HEK293 (cell line): Measurements from ENCODE around the gene PCP2.

ENCODE experiments used
- CTCF ChIA-PET: fragments of 350-600 bp; formaldehyde crosslinking; extraction: SDS; loops from one replicate; lab custom pipeline; 2021; ENCODE audit warnings: antibody characterized with exemption; lab: Yijun Ruan, JAX
- POLR2A ChIA-PET: fragments of 300-600 bp; formaldehyde crosslinking; extraction: SDS; loops from one replicate; lab custom pipeline; 2020; ENCODE audit warnings: antibody characterized with exemption, inconsistent platforms; lab: Yijun Ruan, JAX
- H3K27ac ChIP-seq: fragments of 200-500 bp; sonication (Bioruptor generic); 2 replicates; pipeline ENCODE4 v1.5.1; 2014; ENCODE audit warnings: low read depth, low read length, control low read depth, inconsistent platforms; ENCODE audit errors: extremely low read depth
- H3K36me3 ChIP-seq, 2 experiments: fragments of 200-500 bp in 1 of 2; sonication (Bioruptor generic) in 1 of 2; 1 replicate in 1 of 2; 2 replicates in 1 of 2; pipeline ENCODE4 v1.5.1; 2014 to 2017; ENCODE audit warnings: inconsistent platforms in 2 of 2, low read length in 2 of 2; ENCODE audit not compliant: control insufficient read depth in 2 of 2, insufficient read depth in 1 of 2
- H3K4me1 ChIP-seq: fragments of 200-500 bp; sonication (Bioruptor generic); 2 replicates; pipeline ENCODE4 v1.5.1; 2014; ENCODE audit warnings: mild to moderate bottlenecking, low read length, inconsistent platforms; ENCODE audit not compliant: control insufficient read depth, insufficient read depth
- H3K4me3 ChIP-seq: 2 replicates; pipeline ENCODE4 v1.5.1; 2011; ENCODE audit warnings: low read depth, mild to moderate bottlenecking, control low read depth, low read length, moderate library complexity
- H3K9me3 ChIP-seq: fragments of 200-500 bp; sonication (Bioruptor generic); 2 replicates; pipeline ENCODE4 v1.5.1; 2014; ENCODE audit warnings: low read depth, low read length, inconsistent platforms; ENCODE audit not compliant: control insufficient read depth, insufficient read depth
- EGR2 ChIP-seq: fragments of 450-650 bp; formaldehyde crosslinking; IDR thresholded peaks from 2 replicates; pipeline ENCODE4 v1.5.1; 2016; ENCODE audit warnings: low read depth, missing biosample characterization, missing genetic modification characterization
- GLI2 ChIP-seq: fragments of 450-650 bp; formaldehyde crosslinking; IDR thresholded peaks from 2 replicates; pipeline ENCODE4; 2017; ENCODE audit warnings: missing biosample characterization, missing genetic modification characterization, low read depth, borderline replicate concordance
- GLI4 ChIP-seq: fragments of 450-650 bp; formaldehyde crosslinking; IDR thresholded peaks from 2 replicates; pipeline ENCODE4 v1.5.1; 2016; ENCODE audit warnings: missing biosample characterization, missing genetic modification characterization
- GLIS1 ChIP-seq: fragments of 450-650 bp; formaldehyde crosslinking; IDR thresholded peaks from 2 replicates; pipeline ENCODE4 v1.5.1; 2016; ENCODE audit warnings: missing biosample characterization, missing genetic modification characterization
- HOXC10 ChIP-seq: sonication (generic); formaldehyde crosslinking; IDR thresholded peaks from 2 replicates; pipeline ENCODE4 v1.8.1; 2023; ENCODE audit warnings: mild to moderate bottlenecking, missing genetic modification reagents
- IKZF3 ChIP-seq: fragments of 450-650 bp; IDR thresholded peaks from 2 replicates; pipeline ENCODE4 v1.5.0; 2018; ENCODE audit warnings: missing biosample characterization, mild to moderate bottlenecking, missing genetic modification characterization, moderate library complexity
- KLF1 ChIP-seq: fragments of 450-650 bp; formaldehyde crosslinking; IDR thresholded peaks from 2 replicates; pipeline ENCODE4 v1.5.1; 2016; ENCODE audit warnings: missing biosample characterization, missing genetic modification characterization
- REST ChIP-seq: fragments of 450-650 bp; formaldehyde crosslinking; IDR thresholded peaks from 2 replicates; pipeline ENCODE4 v1.5.1; 2016; ENCODE audit warnings: missing biosample characterization, missing genetic modification characterization
- ZBTB8A ChIP-seq: fragments of 450-650 bp; formaldehyde crosslinking; IDR thresholded peaks from 2 replicates; pipeline ENCODE4 v1.5.1; 2016; ENCODE audit warnings: missing biosample characterization, missing genetic modification characterization
- ZFHX2 ChIP-seq: fragments of 450-650 bp; formaldehyde crosslinking; conservative IDR thresholded peaks from 2 replicates; pipeline ENCODE4 v1.5.1; 2016; ENCODE audit warnings: missing biosample characterization, missing genetic modification characterization
- ZNF140 ChIP-seq: fragments of 450-650 bp; formaldehyde crosslinking; IDR thresholded peaks from 2 replicates; pipeline ENCODE4 v1.5.1; 2016; ENCODE audit warnings: missing biosample characterization, missing genetic modification characterization
- ZNF239 ChIP-seq: fragments of 450-650 bp; formaldehyde crosslinking; IDR thresholded peaks from 2 replicates; pipeline ENCODE4 v1.5.1; 2016; ENCODE audit warnings: missing biosample characterization, missing genetic modification characterization
- ZNF24 ChIP-seq: fragments of 450-650 bp; formaldehyde crosslinking; IDR thresholded peaks from 2 replicates; pipeline ENCODE4 v1.5.1; 2016; ENCODE audit warnings: missing biosample characterization, missing genetic modification characterization
- ZNF350 ChIP-seq: fragments of 450-650 bp; formaldehyde crosslinking; IDR thresholded peaks from 2 replicates; pipeline ENCODE4 v1.5.0; 2017; ENCODE audit warnings: missing biosample characterization, mild to moderate bottlenecking, missing genetic modification characterization
- ZNF560 ChIP-seq: fragments of 450-650 bp; formaldehyde crosslinking; IDR thresholded peaks from 2 replicates; pipeline ENCODE4 v1.5.1; 2017; ENCODE audit warnings: missing biosample characterization, missing genetic modification characterization, borderline replicate concordance
- ZNF791 ChIP-seq: fragments of 450-650 bp; formaldehyde crosslinking; IDR thresholded peaks from 2 replicates; pipeline ENCODE4 v1.5.1; 2016; ENCODE audit warnings: missing biosample characterization, missing genetic modification characterization

PCP2 gene

GRCh38 chr19:7590256-7590655 is 43.3 kb downstream of the PCP2 start:
- POLR2A ChIA-PET = no interaction called here
- Histone ChIP-seq H3K27ac (no peak overlapping the region), H3K4me3 (no peak overlapping the region), H3K9me3 (no peaks in the 10 kb centered on the region)
- TF ChIP-seq EGR2 (tag by site-specific recombination) (peak; percentile 46), HOXC10 (no peak), ZNF24 (tag by site-specific recombination) (no peak), ZFHX2 (tag by site-specific recombination) (peak; percentile 59), GLI2 (tag by site-specific recombination) (no peak), IKZF3 (tag by site-specific recombination) (no peak), KLF1 (tag by site-specific recombination) (0 out of 2 replicates have a peak, but pooled peaks have one; percentile 35), GLI4 (tag by site-specific recombination) (no peak), ZNF140 (no peak)
- TF ChIP-seq, all 188 proteins: peak for 3
- H3K4me1 ChIP-seq = no peaks in the 10 kb centered on the region
- CTCF ChIA-PET = interaction anchor here (1.1 kb wide), 1 partner anchor 23 kb away, joined by 3 read pairs; no protein-coding TSS in a partner anchor
- H3K36me3 ChIP-seq = no peaks in the 10 kb centered on the region

GRCh38 chr19:7589822-7590221 is 43.7 kb downstream of the PCP2 start:
- CTCF ChIA-PET = interaction anchor here (1.1 kb wide), 1 partner anchor 22 kb away, joined by 3 read pairs; no protein-coding TSS in a partner anchor
- no peak overlapping the region for H3K27ac ChIP-seq
- no peak for TF ChIP-seq ZNF560
- TF ChIP-seq GLIS1 (tag by site-specific recombination) = no peak
- TF ChIP-seq ZNF791 (tag by site-specific recombination) = no peak
- TF ChIP-seq ZNF350 (tag by site-specific recombination) = no peak
- no peak for TF ChIP-seq REST (tag by site-specific recombination)
- no peak for TF ChIP-seq ZNF239 (tag by site-specific recombination)
- TF ChIP-seq, all 188 proteins: peak for 0
- H3K36me3 ChIP-seq = no peaks in the 10 kb centered on the region
- no peaks in the 10 kb centered on the region for H3K9me3 ChIP-seq
- no peak overlapping the region for H3K4me3 ChIP-seq
- POLR2A ChIA-PET = no interaction called here
- no peaks in the 10 kb centered on the region for H3K4me1 ChIP-seq

GRCh38 chr19:7582446-7582845 is 51.1 kb downstream of the PCP2 start:
- ChIA-PET CTCF (interaction anchor here (0.6 to 3.9 kb wide), 2 partner anchors 12 to 13 kb away, joined by 3 to 21 read pairs; no protein-coding TSS in a partner anchor), POLR2A (no interaction called here)
- H3K4me1 ChIP-seq = no peaks in the 10 kb centered on the region
- TF ChIP-seq ZBTB8A (tag by site-specific recombination) (no peak), ZNF560 (no peak)
- no peaks in the 10 kb centered on the region for H3K9me3 ChIP-seq
- no peaks in the 10 kb centered on the region for H3K36me3 ChIP-seq
- no peak overlapping the region for H3K27ac ChIP-seq
- no peak overlapping the region for H3K4me3 ChIP-seq
